Epithelial cell of proximal tubule (primary cell): ENCODE results near the gene SP8. TPM values are rescaled to one million over a fixed set of nuclear protein-coding genes. Genes with fewer than 3 reads are reported as not detected.

Source experiments
- DNase-seq: peaks from one replicate; pipeline ENCODE4 v3.0.0-alpha.2; 2011; ENCODE audit warnings: low read depth
- H3K4me3 ChIP-seq: 2 replicates; pipeline ENCODE4 v1.5.1; 2011; ENCODE audit warnings: low read depth, mild to moderate bottlenecking, low read length
- CTCF ChIP-seq: conservative IDR thresholded peaks from 2 replicates; pipeline ENCODE4 v1.5.1; 2012; ENCODE audit warnings: low read depth, mild to moderate bottlenecking, low read length
- total RNA-seq: library from RNA; depleted of rRNA; stranded (reverse); fragments of >200 nt; gene quantifications from 2 replicates; pipeline ENCODE4 v1.2.3, GENCODE V29; 2015

Gene SP8
- total RNA-seq, 1 donor from 2014 or later, result not detected

GRCh38 chr7:20754001-20754400 lies 32.7 kb downstream of the SP8 start:
- H3K4me3 ChIP-seq, result no peak overlapping the region
- DNase-seq, result no peak
- no peak for TF ChIP-seq CTCF

- no peak for DNase-seq
- H3K4me3 ChIP-seq, result no peak overlapping the region
- no peak for TF ChIP-seq CTCF
These were observed 36.8 kb downstream of the SP8 start for GRCh38 chr7:20749906-20750305.

- H3K4me3 ChIP-seq, result no peak overlapping the region
- no peak for TF ChIP-seq CTCF
- no peak for DNase-seq
These were observed 37.8 kb downstream of the SP8 start for GRCh38 chr7:20748853-20749252.

- H3K4me3 ChIP-seq, result no peak overlapping the region
- TF ChIP-seq CTCF, result no peak
These were observed 39.7 kb downstream of the SP8 start for GRCh38 chr7:20747001-20747400.

GRCh38 chr7:20745702-20746101 lies 41.0 kb downstream of the SP8 start:
- no peak for TF ChIP-seq CTCF
- H3K4me3 ChIP-seq, result no peak overlapping the region
- no peak for DNase-seq

More at GRCh38 chr7:20747001-20747400, 39.7 kb downstream of the SP8 start:
- no peak for DNase-seq

- DNase-seq, result no peak
- peak; percentile 26 for TF ChIP-seq CTCF
- H3K4me3 ChIP-seq, result no peak overlapping the region
These were observed 41.7 kb downstream of the SP8 start for GRCh38 chr7:20744954-20745446.

GRCh38 chr7:20742913-20743312 lies 43.8 kb downstream of the SP8 start:
- TF ChIP-seq CTCF, result no peak
- DNase-seq, result no peak
- H3K4me3 ChIP-seq, result no peak overlapping the region
